Activated B cell treated with CpG ODN at 0.5 μM for 24 hours (primary cell): Measurements from ENCODE around the gene GADD45G. TPM values are rescaled to one million over a fixed set of nuclear protein-coding genes. Genes with fewer than 3 reads are reported as not detected.

Experiments
- ATAC-seq: fragments of 200-7000 bp; cut with Tn5 transposase; one replicate; pipeline ENCODE4 v1.10.0; 2021; ENCODE audit warnings: low read depth, mild to moderate bottlenecking, moderate library complexity
- CTCF ChIA-PET: fragments of 350-600 bp; sonication (Branson Sonifier 250); formaldehyde crosslinking; loops from one replicate; lab custom pipeline; 2021; ENCODE audit warnings: antibody characterized with exemption; lab: Charles Lee
- POLR2A ChIA-PET: fragments of 350-600 bp; sonication (Branson Sonifier 250); formaldehyde crosslinking; loops from one replicate; lab custom pipeline; 2021; ENCODE audit warnings: antibody characterized with exemption; lab: Charles Lee
- DNase-seq: peaks from one replicate; pipeline ENCODE4 v3.0.0; 2022
- H3K27ac Mint-ChIP-seq: one replicate; pipeline ENCODE4 v1.8.0; 2020; ENCODE audit warnings: mixed read lengths
- H3K27me3 Mint-ChIP-seq: one replicate; pipeline ENCODE4 v1.8.0; 2021; ENCODE audit warnings: mixed read lengths
- H3K36me3 Mint-ChIP-seq: one replicate; pipeline ENCODE4 v1.8.0; 2021; ENCODE audit warnings: low read depth, mixed read lengths
- H3K4me1 Mint-ChIP-seq: one replicate; pipeline ENCODE4 v1.8.0; 2021; ENCODE audit warnings: mixed read lengths
- H3K4me3 Mint-ChIP-seq: one replicate; pipeline ENCODE4 v1.8.0; 2020; ENCODE audit warnings: mild to moderate bottlenecking, mixed read lengths
- H3K9me3 Mint-ChIP-seq: one replicate; pipeline ENCODE4 v1.8.0; 2020; ENCODE audit warnings: mixed read lengths
- CTCF ChIP-seq: fragments of 200-600 bp; IDR thresholded peaks from one replicate; pipeline ENCODE4 v1.8.0; 2022; ENCODE audit warnings: antibody characterized with exemption, mild to moderate bottlenecking
- intact Hi-C: fragments of 100-400 bp; cut with micrococcal nuclease; formaldehyde crosslinking; loops from one replicate; pipeline ENCODE4 v1.15.1; 2024
- total RNA-seq: library from RNA; stranded (reverse); gene quantifications from 2 replicates; pipeline ENCODE4 v1.2.3, GENCODE V29; 2022

The GADD45G gene
- total RNA-seq, 1 donor from 2014 or later = 7.6 TPM

GRCh38 chr9:89605465-89606048 lies 745 bp downstream of the GADD45G start:
- Mint-ChIP-seq H3K27me3 (peaks cover 6% of the 10 kb centered on the region), H3K4me1 (peaks cover 32% of the 10 kb centered on the region), H3K27ac (no peak overlapping the region), H3K36me3 (no peaks in the 10 kb centered on the region), H3K9me3 (no peaks in the 10 kb centered on the region), H3K4me3 (peak overlapping the region; percentile 84)
- ChIA-PET CTCF (interaction anchor here (0.6 to 6.4 kb wide), 5 partner anchors 211 to 586 kb away, joined by 3 to 166 read pairs (median 3); no protein-coding TSS in a partner anchor), POLR2A (interaction anchor here (0.8 to 1.7 kb wide), 3 partner anchors 96 to 494 kb away, joined by 5 to 9 read pairs (median 5); no protein-coding TSS in a partner anchor)
- DNase-seq (peak; percentile 47), ATAC-seq (peak; percentile 21)
- TF ChIP-seq CTCF = no peak
- intact Hi-C loops = loop anchor here (1.0 to 10.0 kb wide), 3 partner anchors 211 to 1817 kb away; partner anchors contain the start of gene NFIL3

- intact Hi-C loops = loop anchor here (10.0 kb wide), 1 partner anchor 1259 kb away; no protein-coding TSS in a partner anchor
- Mint-ChIP-seq H3K36me3 (no peaks in the 10 kb centered on the region), H3K27ac (peak overlapping the region; percentile 26), H3K4me1 (peaks cover 32% of the 10 kb centered on the region), H3K27me3 (peaks cover under 1% of the 10 kb centered on the region), H3K9me3 (no peaks in the 10 kb centered on the region), H3K4me3 (peak overlapping the region; percentile 84)
- peak; percentile 42 for DNase-seq
- no peak for TF ChIP-seq CTCF
- ATAC-seq = peak; percentile 13
- ChIA-PET CTCF (interaction anchor here (0.6 to 1.9 kb wide), 2 partner anchors 494 to 585 kb away, joined by 3 to 7 read pairs; no protein-coding TSS in a partner anchor), POLR2A (interaction anchor here (1.7 kb wide), 1 partner anchor 95 kb away, joined by 9 read pairs; no protein-coding TSS in a partner anchor)
Measured at GRCh38 chr9:89606049-89606623, 1.3 kb downstream of the GADD45G start.

- no peak for TF ChIP-seq CTCF
- ATAC-seq = no peak
- H3K27me3 Mint-ChIP-seq = no peaks in the 10 kb centered on the region
- peak overlapping the region; percentile 84 for H3K4me3 Mint-ChIP-seq
- peaks cover 32% of the 10 kb centered on the region for H3K4me1 Mint-ChIP-seq
- intact Hi-C loops = loop anchor here (10.0 kb wide), 1 partner anchor 1258 kb away; no protein-coding TSS in a partner anchor
- POLR2A ChIA-PET = no interaction called here
- CTCF ChIA-PET = interaction anchor here (1.9 kb wide), 1 partner anchor 493 kb away, joined by 7 read pairs; no protein-coding TSS in a partner anchor
- H3K27ac Mint-ChIP-seq = peak overlapping the region; percentile 26
- H3K36me3 Mint-ChIP-seq = no peaks in the 10 kb centered on the region
- H3K9me3 Mint-ChIP-seq = no peaks in the 10 kb centered on the region
- DNase-seq = no peak
Measured at GRCh38 chr9:89606624-89607311, 2.0 kb downstream of the GADD45G start.

- intact Hi-C loops = loop anchor here (10.0 kb wide), 1 partner anchor 1256 kb away; no protein-coding TSS in a partner anchor
- DNase-seq (no peak), ATAC-seq (no peak)
- H3K9me3 Mint-ChIP-seq = peaks cover 7% of the 10 kb centered on the region
- TF ChIP-seq CTCF = no peak
- peaks cover 22% of the 10 kb centered on the region for H3K4me1 Mint-ChIP-seq
- no peak overlapping the region for H3K27ac Mint-ChIP-seq
- no peaks in the 10 kb centered on the region for H3K36me3 Mint-ChIP-seq
- peaks cover 6% of the 10 kb centered on the region for H3K27me3 Mint-ChIP-seq
- H3K4me3 Mint-ChIP-seq = no peak overlapping the region
- ChIA-PET CTCF (interaction anchor here (0.9 kb wide), 1 partner anchor 15 kb away, joined by 4 read pairs; no protein-coding TSS in a partner anchor), POLR2A (no interaction called here)
Measured at GRCh38 chr9:89608641-89609335, 4.0 kb downstream of the GADD45G start.
